Stimulated activated naive CD8-positive, alpha-beta T cell treated with anti-CD3 and anti-CD28 coated beads, Interleukin-15, Interleukin-2, amounts not matched to agents 100 ng/mL and 50 ng/mL, for 24 hours (primary cell): ENCODE measurements around the gene ZNF407.

Experiments
- H3K27ac Mint-ChIP-seq: one replicate; pipeline ENCODE4 v1.8.0; 2021; ENCODE audit warnings: mild to moderate bottlenecking, mixed read lengths
- H3K27me3 Mint-ChIP-seq: one replicate; pipeline ENCODE4 v1.8.0; 2021; ENCODE audit warnings: mixed read lengths
- H3K36me3 Mint-ChIP-seq: one replicate; pipeline ENCODE4 v1.8.0; 2021; ENCODE audit warnings: low read depth, mixed read lengths
- H3K4me1 Mint-ChIP-seq: one replicate; pipeline ENCODE4 v1.8.0; 2021; ENCODE audit warnings: low read depth, mixed read lengths
- H3K4me3 Mint-ChIP-seq: one replicate; pipeline ENCODE4 v1.8.0; 2021; ENCODE audit warnings: mild to moderate bottlenecking, mixed read lengths
- H3K9me3 Mint-ChIP-seq: one replicate; pipeline ENCODE4 v1.8.0; 2021; ENCODE audit warnings: mixed read lengths

ZNF407 gene

GRCh38 chr18:74775239-74775638 is 177.6 kb downstream of the ZNF407 start:
- Mint-ChIP-seq H3K36me3 (no peaks in the 10 kb centered on the region), H3K4me1 (no peaks in the 10 kb centered on the region), H3K27me3 (no peaks in the 10 kb centered on the region), H3K9me3 (no peaks in the 10 kb centered on the region), H3K4me3 (no peak overlapping the region), H3K27ac (no peak overlapping the region)

GRCh38 chr18:74778191-74778847 is 180.6 kb downstream of the ZNF407 start:
- no peaks in the 10 kb centered on the region for H3K9me3 Mint-ChIP-seq
- H3K4me3 Mint-ChIP-seq, result no peak overlapping the region
- H3K27ac Mint-ChIP-seq, result no peak overlapping the region
- no peaks in the 10 kb centered on the region for H3K27me3 Mint-ChIP-seq
- H3K4me1 Mint-ChIP-seq, result no peaks in the 10 kb centered on the region
- H3K36me3 Mint-ChIP-seq, result no peaks in the 10 kb centered on the region

- Mint-ChIP-seq H3K4me3 (no peak overlapping the region), H3K27me3 (no peaks in the 10 kb centered on the region), H3K4me1 (no peaks in the 10 kb centered on the region), H3K9me3 (no peaks in the 10 kb centered on the region), H3K27ac (no peak overlapping the region), H3K36me3 (peaks cover 32% of the 10 kb centered on the region)
Measured at GRCh38 chr18:74784752-74785151, 187.1 kb downstream of the ZNF407 start.

GRCh38 chr18:74785632-74786031 is 188.0 kb downstream of the ZNF407 start:
- peaks cover 36% of the 10 kb centered on the region for H3K36me3 Mint-ChIP-seq
- H3K9me3 Mint-ChIP-seq, result no peaks in the 10 kb centered on the region
- H3K27ac Mint-ChIP-seq, result no peak overlapping the region
- no peaks in the 10 kb centered on the region for H3K27me3 Mint-ChIP-seq
- H3K4me3 Mint-ChIP-seq, result no peak overlapping the region
- no peaks in the 10 kb centered on the region for H3K4me1 Mint-ChIP-seq

GRCh38 chr18:74788657-74789056 is 191.0 kb downstream of the ZNF407 start:
- no peak overlapping the region for H3K4me3 Mint-ChIP-seq

GRCh38 chr18:74789078-74789477 is 191.4 kb downstream of the ZNF407 start:
- Mint-ChIP-seq H3K27ac (no peak overlapping the region), H3K36me3 (peaks cover 42% of the 10 kb centered on the region), H3K4me3 (no peak overlapping the region), H3K27me3 (no peaks in the 10 kb centered on the region), H3K4me1 (no peaks in the 10 kb centered on the region), H3K9me3 (no peaks in the 10 kb centered on the region)

More at GRCh38 chr18:74788657-74789056, 191.0 kb downstream of the ZNF407 start:
- Mint-ChIP-seq H3K27ac (no peak overlapping the region), H3K9me3 (no peaks in the 10 kb centered on the region), H3K36me3 (peaks cover 41% of the 10 kb centered on the region), H3K4me1 (no peaks in the 10 kb centered on the region), H3K27me3 (no peaks in the 10 kb centered on the region)

GRCh38 chr18:74790451-74790850 is 192.8 kb downstream of the ZNF407 start:
- Mint-ChIP-seq H3K4me3 (no peak overlapping the region), H3K27me3 (no peaks in the 10 kb centered on the region), H3K27ac (no peak overlapping the region), H3K9me3 (no peaks in the 10 kb centered on the region), H3K4me1 (no peaks in the 10 kb centered on the region), H3K36me3 (peaks cover 37% of the 10 kb centered on the region)

- no peaks in the 10 kb centered on the region for H3K9me3 Mint-ChIP-seq
- H3K27ac Mint-ChIP-seq, result no peak overlapping the region
- H3K4me1 Mint-ChIP-seq, result peaks cover 2% of the 10 kb centered on the region
- H3K27me3 Mint-ChIP-seq, result no peaks in the 10 kb centered on the region
- peaks cover 27% of the 10 kb centered on the region for H3K36me3 Mint-ChIP-seq
- H3K4me3 Mint-ChIP-seq, result no peak overlapping the region
Measured at GRCh38 chr18:74791501-74792194, 194.0 kb downstream of the ZNF407 start.

- H3K4me3 Mint-ChIP-seq, result no peak overlapping the region
- peaks cover 20% of the 10 kb centered on the region for H3K36me3 Mint-ChIP-seq
- H3K27me3 Mint-ChIP-seq, result no peaks in the 10 kb centered on the region
- H3K27ac Mint-ChIP-seq, result no peak overlapping the region
- no peaks in the 10 kb centered on the region for H3K9me3 Mint-ChIP-seq
- H3K4me1 Mint-ChIP-seq, result peaks cover 23% of the 10 kb centered on the region
Measured at GRCh38 chr18:74793746-74794145, 196.1 kb downstream of the ZNF407 start.

GRCh38 chr18:74795751-74796150 is 198.1 kb downstream of the ZNF407 start:
- Mint-ChIP-seq H3K27me3 (no peaks in the 10 kb centered on the region), H3K9me3 (no peaks in the 10 kb centered on the region), H3K36me3 (peaks cover 11% of the 10 kb centered on the region), H3K27ac (no peak overlapping the region), H3K4me1 (peaks cover 23% of the 10 kb centered on the region), H3K4me3 (no peak overlapping the region)

GRCh38 chr18:74796211-74796610 is 198.5 kb downstream of the ZNF407 start:
- Mint-ChIP-seq H3K9me3 (no peaks in the 10 kb centered on the region), H3K4me1 (peaks cover 23% of the 10 kb centered on the region), H3K4me3 (no peak overlapping the region), H3K27ac (no peak overlapping the region), H3K27me3 (no peaks in the 10 kb centered on the region), H3K36me3 (peaks cover 11% of the 10 kb centered on the region)

GRCh38 chr18:74796841-74797576 is 199.3 kb downstream of the ZNF407 start:
- Mint-ChIP-seq H3K36me3 (peaks cover 3% of the 10 kb centered on the region), H3K27me3 (no peaks in the 10 kb centered on the region), H3K9me3 (no peaks in the 10 kb centered on the region), H3K4me1 (peaks cover 23% of the 10 kb centered on the region), H3K27ac (no peak overlapping the region), H3K4me3 (no peak overlapping the region)

GRCh38 chr18:74797577-74798151 is 200.0 kb downstream of the ZNF407 start:
- H3K4me3 Mint-ChIP-seq, result no peak overlapping the region
- peaks cover 3% of the 10 kb centered on the region for H3K36me3 Mint-ChIP-seq
- H3K4me1 Mint-ChIP-seq, result peaks cover 23% of the 10 kb centered on the region
- H3K27ac Mint-ChIP-seq, result no peak overlapping the region
- H3K27me3 Mint-ChIP-seq, result no peaks in the 10 kb centered on the region
- H3K9me3 Mint-ChIP-seq, result no peaks in the 10 kb centered on the region

- no peak overlapping the region for H3K4me3 Mint-ChIP-seq
- peaks cover 10% of the 10 kb centered on the region for H3K36me3 Mint-ChIP-seq
- H3K27ac Mint-ChIP-seq, result no peak overlapping the region
- no peaks in the 10 kb centered on the region for H3K9me3 Mint-ChIP-seq
- peaks cover 23% of the 10 kb centered on the region for H3K4me1 Mint-ChIP-seq
- H3K27me3 Mint-ChIP-seq, result no peaks in the 10 kb centered on the region
Measured at GRCh38 chr18:74799542-74799941, 201.9 kb downstream of the ZNF407 start.

- Mint-ChIP-seq H3K4me3 (no peak overlapping the region), H3K27me3 (no peaks in the 10 kb centered on the region), H3K9me3 (no peaks in the 10 kb centered on the region), H3K27ac (no peak overlapping the region), H3K4me1 (peaks cover 23% of the 10 kb centered on the region), H3K36me3 (peaks cover 14% of the 10 kb centered on the region)
Measured at GRCh38 chr18:74800098-74800497, 202.4 kb downstream of the ZNF407 start.
